Mucosa of stomach (tissue), 1 donor: ENCODE results near the gene MED29.

Experiments used
- H3K27me3 ChIP-seq: one replicate; pipeline ENCODE4 v1.7.0; 2013; ENCODE audit warnings: mild to moderate bottlenecking, low read length; ENCODE audit not compliant: control insufficient read depth, insufficient read depth
- H3K36me3 ChIP-seq: one replicate; pipeline ENCODE4 v1.7.0; 2013; ENCODE audit warnings: low read length; ENCODE audit not compliant: control insufficient read depth, insufficient read depth
- H3K4me1 ChIP-seq: one replicate; pipeline ENCODE4 v1.7.0; 2013; ENCODE audit warnings: mild to moderate bottlenecking, low read length; ENCODE audit not compliant: control insufficient read depth, insufficient read depth
- H3K4me3 ChIP-seq: one replicate; pipeline ENCODE4 v1.7.0; 2013; ENCODE audit warnings: low read length
- H3K9ac ChIP-seq: one replicate; pipeline ENCODE4 v1.7.0; 2013; ENCODE audit warnings: mild to moderate bottlenecking, low read length, moderate library complexity
- H3K9me3 ChIP-seq: one replicate; pipeline ENCODE4 v1.7.0; 2013; ENCODE audit warnings: mild to moderate bottlenecking, low read length, moderate library complexity; ENCODE audit not compliant: control insufficient read depth
- donor health status: Pancreatic carcinoma.

The MED29 gene

DNA sequence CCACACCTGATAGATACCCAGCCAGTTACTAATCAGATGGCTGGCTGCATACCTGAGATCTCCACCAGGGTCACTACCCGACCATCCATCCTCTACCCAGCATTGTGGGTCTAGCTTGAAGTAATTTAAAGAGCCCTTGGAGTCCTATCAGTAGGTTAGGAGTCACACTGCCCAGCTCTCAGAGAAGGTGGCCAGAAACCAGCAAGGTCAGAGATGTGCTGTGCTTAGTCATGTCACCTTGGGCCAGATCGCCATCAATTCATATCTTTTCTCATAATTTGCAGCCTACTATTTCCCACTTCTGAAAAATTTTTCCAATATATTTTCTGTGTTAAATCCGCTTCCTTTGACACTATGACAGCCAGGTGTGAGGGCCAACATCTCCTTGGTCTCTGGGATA lies 35.1 kb upstream of the MED29 start:
- H3K9ac ChIP-seq = no peak overlapping the region
- H3K4me3 ChIP-seq = no peak overlapping the region
- no peaks in the 10 kb centered on the region for H3K4me1 ChIP-seq
- peaks cover 25% of the 10 kb centered on the region for H3K36me3 ChIP-seq
- H3K9me3 ChIP-seq = no peaks in the 10 kb centered on the region
- no peaks in the 10 kb centered on the region for H3K27me3 ChIP-seq

GRCh38 chr19:39356647-39357046 lies 34.5 kb upstream of the MED29 start:
- Histone ChIP-seq H3K4me1 (no peaks in the 10 kb centered on the region), H3K36me3 (peaks cover 25% of the 10 kb centered on the region), H3K9me3 (no peaks in the 10 kb centered on the region), H3K4me3 (no peak overlapping the region), H3K9ac (no peak overlapping the region), H3K27me3 (no peaks in the 10 kb centered on the region)

DNA sequence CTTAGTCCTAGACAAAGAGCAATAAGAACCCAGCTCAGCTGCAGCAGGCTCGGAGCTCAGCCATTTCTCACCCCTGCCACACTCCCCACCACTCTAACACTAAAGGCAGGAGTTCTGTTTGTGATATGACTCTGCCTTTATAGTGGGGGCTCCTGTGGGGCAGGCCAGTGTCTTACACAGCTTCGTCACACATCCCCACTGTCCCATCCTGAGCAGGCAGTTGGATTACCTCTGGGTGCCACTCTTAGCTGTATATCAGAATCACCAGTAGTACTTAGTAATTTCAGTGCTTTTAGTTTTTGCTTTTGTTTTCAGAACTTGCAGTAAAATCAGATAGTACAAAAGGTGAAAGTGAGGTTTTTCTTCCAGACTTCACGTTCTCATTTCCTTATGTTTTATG lies 32.2 kb upstream of the MED29 start:
- no peaks in the 10 kb centered on the region for H3K27me3 ChIP-seq
- H3K4me3 ChIP-seq = no peak overlapping the region
- no peaks in the 10 kb centered on the region for H3K9me3 ChIP-seq
- H3K9ac ChIP-seq = no peak overlapping the region
- peaks cover 25% of the 10 kb centered on the region for H3K36me3 ChIP-seq
- peaks cover 15% of the 10 kb centered on the region for H3K4me1 ChIP-seq

DNA sequence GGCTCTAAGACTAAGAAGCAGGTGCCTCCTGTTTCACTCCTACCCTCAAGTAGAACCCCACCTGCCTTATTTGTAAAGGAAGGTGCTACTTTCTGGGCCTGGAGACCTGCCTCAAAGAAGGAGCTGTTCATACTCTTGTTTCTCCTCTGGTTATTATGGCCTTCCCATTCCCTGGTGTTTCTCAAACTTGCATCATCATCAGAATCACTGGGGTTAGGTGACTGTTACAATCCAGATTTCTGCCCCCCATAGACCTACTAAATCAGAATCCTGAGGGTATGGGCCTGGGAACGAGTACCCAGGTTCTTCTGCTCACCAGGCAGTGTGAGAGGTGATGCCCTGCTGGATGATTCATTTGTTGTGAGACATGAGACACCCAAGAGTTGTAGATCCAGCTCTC lies 30.6 kb upstream of the MED29 start:
- H3K27me3 ChIP-seq = no peaks in the 10 kb centered on the region
- no peak overlapping the region for H3K4me3 ChIP-seq
- peaks cover 21% of the 10 kb centered on the region for H3K36me3 ChIP-seq
- peaks cover 15% of the 10 kb centered on the region for H3K4me1 ChIP-seq
- H3K9ac ChIP-seq = no peak overlapping the region
- no peaks in the 10 kb centered on the region for H3K9me3 ChIP-seq

- H3K36me3 ChIP-seq = no peaks in the 10 kb centered on the region
- peaks cover 15% of the 10 kb centered on the region for H3K4me1 ChIP-seq
- no peaks in the 10 kb centered on the region for H3K27me3 ChIP-seq
- H3K9me3 ChIP-seq = no peaks in the 10 kb centered on the region
- no peak overlapping the region for H3K9ac ChIP-seq
- H3K4me3 ChIP-seq = no peak overlapping the region
Measured at GRCh38 chr19:39362682-39363657, 28.2 kb upstream of the MED29 start.

DNA sequence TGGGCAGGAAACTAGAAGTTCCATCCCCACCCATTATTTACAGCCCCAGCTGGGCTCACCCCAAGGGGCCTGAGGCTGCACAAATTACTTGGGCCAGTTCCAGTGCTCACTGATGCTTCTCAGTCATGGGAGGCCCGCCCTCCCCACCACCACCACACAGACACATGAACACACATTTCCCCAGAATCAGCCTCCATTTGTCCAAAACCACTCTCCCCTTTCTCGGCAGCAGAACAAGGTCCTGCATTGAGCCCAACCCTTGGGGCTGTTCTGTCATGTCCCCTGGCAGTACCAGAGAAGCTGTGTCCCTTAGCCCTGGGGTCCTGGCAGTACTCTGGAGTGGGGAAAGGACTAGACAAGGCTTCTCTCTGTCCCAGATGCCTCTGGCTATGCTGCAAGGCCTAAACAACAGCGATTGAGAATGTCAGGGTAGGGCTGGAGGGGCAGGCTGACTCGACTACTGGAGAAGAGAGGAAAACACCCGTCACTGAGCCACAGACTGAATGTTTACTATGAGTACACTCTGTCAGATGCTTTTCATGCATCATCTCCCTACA lies 27.2 kb upstream of the MED29 start:
- Histone ChIP-seq H3K4me3 (no peak overlapping the region), H3K9ac (no peak overlapping the region), H3K9me3 (no peaks in the 10 kb centered on the region), H3K36me3 (no peaks in the 10 kb centered on the region), H3K4me1 (peaks cover 15% of the 10 kb centered on the region), H3K27me3 (no peaks in the 10 kb centered on the region)

GRCh38 chr19:39365531-39365930 lies 25.6 kb upstream of the MED29 start:
- peaks cover 2% of the 10 kb centered on the region for H3K36me3 ChIP-seq
- no peaks in the 10 kb centered on the region for H3K9me3 ChIP-seq
- peaks cover 15% of the 10 kb centered on the region for H3K4me1 ChIP-seq

GRCh38 chr19:39369200-39369599 lies 22.0 kb upstream of the MED29 start:
- H3K9ac ChIP-seq = no peak overlapping the region
- H3K27me3 ChIP-seq = no peaks in the 10 kb centered on the region
- peaks cover 13% of the 10 kb centered on the region for H3K4me1 ChIP-seq
- peaks cover 5% of the 10 kb centered on the region for H3K36me3 ChIP-seq
- no peaks in the 10 kb centered on the region for H3K9me3 ChIP-seq
- H3K4me3 ChIP-seq = no peak overlapping the region

More at GRCh38 chr19:39365531-39365930, 25.6 kb upstream of the MED29 start:
- H3K9ac ChIP-seq = no peak overlapping the region
- H3K27me3 ChIP-seq = no peaks in the 10 kb centered on the region
- no peak overlapping the region for H3K4me3 ChIP-seq

GRCh38 chr19:39370735-39371134 lies 20.4 kb upstream of the MED29 start:
- no peak overlapping the region for H3K4me3 ChIP-seq
- no peak overlapping the region for H3K9ac ChIP-seq
- peaks cover 13% of the 10 kb centered on the region for H3K4me1 ChIP-seq
- H3K27me3 ChIP-seq = no peaks in the 10 kb centered on the region
- H3K9me3 ChIP-seq = no peaks in the 10 kb centered on the region
- peaks cover 9% of the 10 kb centered on the region for H3K36me3 ChIP-seq

GRCh38 chr19:39372047-39372802 lies 19.0 kb upstream of the MED29 start:
- Histone ChIP-seq H3K4me3 (no peak overlapping the region), H3K9ac (peak overlapping the region; percentile 18)

DNA sequence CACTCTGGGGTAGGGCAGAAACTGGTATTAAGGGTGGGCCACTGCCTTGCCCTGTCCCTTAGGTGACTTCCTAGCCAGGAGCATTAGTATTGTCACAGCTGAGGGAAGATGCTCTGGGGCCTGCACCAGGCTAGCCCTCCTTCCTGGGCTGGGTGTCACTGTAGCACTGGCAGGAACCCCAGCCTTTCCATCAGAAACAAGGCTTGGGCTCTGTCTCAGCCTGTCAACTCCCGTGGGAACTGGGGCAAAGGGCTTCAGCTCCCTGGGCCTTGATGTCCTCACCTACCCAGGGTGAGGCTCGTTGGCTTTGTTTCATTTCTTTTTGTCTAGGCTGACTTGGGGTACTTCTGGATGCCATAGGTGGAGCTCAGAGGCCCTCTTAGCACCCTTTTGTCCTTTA lies 18.2 kb upstream of the MED29 start:
- H3K36me3 ChIP-seq = peaks cover 28% of the 10 kb centered on the region
- peak overlapping the region; percentile 18 for H3K9ac ChIP-seq
- no peaks in the 10 kb centered on the region for H3K9me3 ChIP-seq
- H3K27me3 ChIP-seq = no peaks in the 10 kb centered on the region
- peaks cover 13% of the 10 kb centered on the region for H3K4me1 ChIP-seq
- H3K4me3 ChIP-seq = no peak overlapping the region

More at GRCh38 chr19:39372047-39372802, 19.0 kb upstream of the MED29 start:
- Histone ChIP-seq H3K9me3 (no peaks in the 10 kb centered on the region), H3K4me1 (peaks cover 13% of the 10 kb centered on the region), H3K27me3 (no peaks in the 10 kb centered on the region), H3K36me3 (peaks cover 21% of the 10 kb centered on the region)

GRCh38 chr19:39375929-39376328 lies 15.2 kb upstream of the MED29 start:
- H3K9ac ChIP-seq = no peak overlapping the region
- H3K9me3 ChIP-seq = no peaks in the 10 kb centered on the region
- peaks cover 13% of the 10 kb centered on the region for H3K4me1 ChIP-seq
- H3K36me3 ChIP-seq = peaks cover 40% of the 10 kb centered on the region
- no peak overlapping the region for H3K4me3 ChIP-seq
- H3K27me3 ChIP-seq = no peaks in the 10 kb centered on the region
